ENCODE measurements around the gene APOBEC3G.

The APOBEC3G gene

DNA sequence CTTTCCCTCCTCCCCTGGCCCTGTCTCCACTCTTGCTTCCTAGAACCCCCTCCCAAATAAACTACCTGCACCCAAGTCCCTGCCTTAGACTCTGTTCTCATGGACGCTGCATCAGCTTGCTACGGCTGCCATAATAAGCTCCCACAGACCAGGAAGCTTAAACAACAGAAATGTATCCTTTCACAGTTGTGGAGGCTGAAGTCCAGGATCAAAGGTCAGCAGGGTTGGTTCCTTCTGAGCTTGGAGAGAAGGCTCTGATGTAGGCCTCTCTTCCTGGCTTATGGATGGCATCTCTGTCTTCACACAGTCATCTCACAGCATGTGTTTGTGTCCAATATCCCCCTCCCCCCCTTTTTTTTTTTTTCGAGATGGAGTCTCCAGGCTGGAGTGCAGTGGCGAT, 52.0 kb downstream of the APOBEC3G start:
- no peak for DNase-seq (ENCODE audit: low read depth)
- TF ChIP-seq, protein P1, sequence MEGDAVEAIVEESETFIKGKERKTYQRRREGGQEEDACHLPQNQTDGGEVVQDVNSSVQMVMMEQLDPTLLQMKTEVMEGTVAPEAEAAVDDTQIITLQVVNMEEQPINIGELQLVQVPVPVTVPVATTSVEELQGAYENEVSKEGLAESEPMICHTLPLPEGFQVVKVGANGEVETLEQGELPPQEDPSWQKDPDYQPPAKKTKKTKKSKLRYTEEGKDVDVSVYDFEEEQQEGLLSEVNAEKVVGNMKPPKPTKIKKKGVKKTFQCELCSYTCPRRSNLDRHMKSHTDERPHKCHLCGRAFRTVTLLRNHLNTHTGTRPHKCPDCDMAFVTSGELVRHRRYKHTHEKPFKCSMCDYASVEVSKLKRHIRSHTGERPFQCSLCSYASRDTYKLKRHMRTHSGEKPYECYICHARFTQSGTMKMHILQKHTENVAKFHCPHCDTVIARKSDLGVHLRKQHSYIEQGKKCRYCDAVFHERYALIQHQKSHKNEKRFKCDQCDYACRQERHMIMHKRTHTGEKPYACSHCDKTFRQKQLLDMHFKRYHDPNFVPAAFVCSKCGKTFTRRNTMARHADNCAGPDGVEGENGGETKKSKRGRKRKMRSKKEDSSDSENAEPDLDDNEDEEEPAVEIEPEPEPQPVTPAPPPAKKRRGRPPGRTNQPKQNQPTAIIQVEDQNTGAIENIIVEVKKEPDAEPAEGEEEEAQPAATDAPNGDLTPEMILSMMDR (IDR thresholded peaks at IDR 0.05; ENCODE audit: low read depth, low read length, missing control alignments) = no peak
- no peak overlapping the region for H3K4me3 ChIP-seq (ENCODE audit: low read depth, low read length)

DNA sequence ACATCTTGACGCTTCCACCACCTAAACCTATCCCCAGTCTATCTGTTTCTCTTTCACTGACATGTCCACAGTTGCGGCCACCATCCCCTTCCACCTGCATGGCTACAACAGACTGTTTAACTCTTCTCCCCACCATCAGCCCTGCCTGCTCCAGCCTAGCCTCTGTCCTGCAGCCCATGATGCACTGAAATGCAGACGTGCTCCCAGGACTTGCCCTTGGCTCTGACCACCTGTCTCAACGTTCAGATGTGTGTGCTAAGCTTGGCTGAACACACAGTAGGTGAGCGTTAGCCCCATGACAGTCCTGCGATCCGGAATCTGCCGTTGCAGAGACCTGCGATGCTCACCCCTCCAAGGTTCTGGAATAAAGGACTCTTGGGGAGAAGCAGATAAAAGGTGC, 52.7 kb downstream of the APOBEC3G start:
- no peak for DNase-seq (ENCODE audit: low read depth)
- H3K4me3 ChIP-seq (ENCODE audit: low read depth, low read length) = no peak overlapping the region
- TF ChIP-seq, protein P1 (IDR thresholded peaks at IDR 0.05; ENCODE audit: low read depth, low read length, missing control alignments) = no peak

DNA sequence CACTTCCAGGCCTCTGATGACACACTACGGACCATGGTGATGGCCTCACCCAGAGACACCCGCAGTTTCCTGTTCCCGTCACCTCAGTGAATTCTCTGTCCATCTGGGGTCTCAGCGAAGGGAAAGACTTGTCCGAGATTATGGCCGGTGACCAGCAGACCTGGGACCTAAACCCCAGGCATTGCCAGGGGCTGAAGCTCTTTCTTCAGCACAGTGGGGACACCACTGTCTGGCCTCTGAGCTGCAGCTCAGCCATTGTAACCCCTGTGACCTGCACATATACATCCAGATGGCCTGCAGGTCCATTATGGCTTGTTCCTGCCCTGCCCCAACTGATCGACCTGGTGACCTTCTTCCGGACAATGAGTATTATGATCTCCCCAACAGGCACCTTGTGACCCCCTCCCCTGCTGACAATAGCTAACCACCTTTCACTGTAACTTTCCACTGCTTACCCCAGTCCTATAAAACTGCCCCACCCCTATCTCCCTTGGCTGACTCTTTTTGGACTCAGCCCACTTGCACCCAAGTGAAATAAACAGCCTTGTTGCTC, 53.2 kb downstream of the APOBEC3G start:
- no peak overlapping the region for H3K4me3 ChIP-seq (ENCODE audit: low read depth, low read length)
- TF ChIP-seq, protein P1 (IDR thresholded peaks at IDR 0.05; ENCODE audit: low read depth, low read length, missing control alignments) = no peak
- DNase-seq (ENCODE audit: low read depth) = no peak

DNA sequence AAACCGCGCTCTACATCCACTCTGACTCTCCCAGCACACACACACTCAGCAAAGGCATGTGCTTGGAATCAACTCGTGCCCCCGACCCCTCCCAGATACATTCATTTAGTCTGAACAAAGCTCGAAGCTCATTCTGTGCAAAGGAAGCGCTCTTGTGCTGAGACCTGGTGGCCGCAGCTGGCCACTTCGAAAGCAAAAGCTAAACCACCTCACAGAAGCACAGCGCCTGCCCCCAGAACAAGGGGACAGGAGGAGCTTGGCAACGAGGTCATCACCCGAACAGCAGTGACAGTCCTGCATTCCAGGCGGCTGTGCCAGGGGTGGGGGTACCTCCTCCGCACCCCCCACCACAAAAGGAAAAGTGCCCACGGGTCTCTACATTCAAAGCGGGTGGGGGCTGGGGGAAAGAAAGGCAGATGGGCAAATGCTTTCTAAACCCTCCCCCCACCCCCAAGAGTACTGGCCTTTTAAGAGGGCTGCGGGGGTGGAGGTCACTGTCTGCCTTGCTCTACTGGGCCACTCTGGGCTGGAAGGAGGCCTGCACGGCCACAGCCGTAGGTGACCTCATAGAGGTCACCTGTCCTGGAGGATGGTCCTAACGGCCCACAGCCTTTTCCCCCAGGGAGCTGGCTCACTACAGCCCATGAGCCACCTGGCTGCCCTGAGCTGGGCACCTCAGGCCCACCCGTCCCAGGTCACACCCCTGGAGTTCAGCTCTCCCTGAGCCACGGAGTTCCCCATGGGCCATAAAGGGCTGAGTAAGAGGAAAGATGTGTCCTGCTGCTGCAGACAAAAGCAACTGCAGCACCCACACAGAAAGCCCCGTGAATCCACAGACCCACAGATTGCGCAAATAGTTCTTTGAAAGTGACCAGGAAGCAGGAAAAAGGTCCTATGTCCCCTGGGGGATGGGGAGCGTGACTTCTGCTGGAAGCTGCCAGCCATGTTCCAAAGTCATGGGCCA, 54.1 kb downstream of the APOBEC3G start:
- TF ChIP-seq, protein P1 (IDR thresholded peaks at IDR 0.05; ENCODE audit: low read depth, low read length, missing control alignments) = no peak
- no peak overlapping the region for H3K4me3 ChIP-seq (ENCODE audit: low read depth, low read length)
- DNase-seq (ENCODE audit: low read depth) = no peak

DNA sequence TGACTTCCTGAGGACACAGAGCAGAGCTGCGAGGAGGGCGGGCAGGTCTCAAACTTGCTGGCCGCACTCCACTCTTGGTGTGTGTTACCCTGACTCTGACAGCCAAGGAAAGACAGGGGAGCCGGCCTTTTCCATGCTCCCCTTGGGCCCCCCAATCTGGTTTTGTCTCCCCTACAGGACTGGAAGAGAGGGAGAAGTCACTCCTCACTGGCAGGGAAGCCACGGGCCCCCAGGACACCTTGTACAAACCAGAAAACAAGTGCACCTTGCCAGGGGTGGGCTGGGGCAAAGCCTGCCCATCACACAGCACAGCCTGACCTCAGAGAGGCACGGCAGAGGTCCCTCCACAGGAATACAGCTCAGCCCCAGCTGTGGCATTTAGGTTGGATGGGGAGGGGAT, 55.2 kb downstream of the APOBEC3G start:
- TF ChIP-seq, protein P1 (IDR thresholded peaks at IDR 0.05; ENCODE audit: low read depth, low read length, missing control alignments) = no peak
- no peak overlapping the region for H3K4me3 ChIP-seq (ENCODE audit: low read depth, low read length)
- DNase-seq (ENCODE audit: low read depth) = no peak

DNA sequence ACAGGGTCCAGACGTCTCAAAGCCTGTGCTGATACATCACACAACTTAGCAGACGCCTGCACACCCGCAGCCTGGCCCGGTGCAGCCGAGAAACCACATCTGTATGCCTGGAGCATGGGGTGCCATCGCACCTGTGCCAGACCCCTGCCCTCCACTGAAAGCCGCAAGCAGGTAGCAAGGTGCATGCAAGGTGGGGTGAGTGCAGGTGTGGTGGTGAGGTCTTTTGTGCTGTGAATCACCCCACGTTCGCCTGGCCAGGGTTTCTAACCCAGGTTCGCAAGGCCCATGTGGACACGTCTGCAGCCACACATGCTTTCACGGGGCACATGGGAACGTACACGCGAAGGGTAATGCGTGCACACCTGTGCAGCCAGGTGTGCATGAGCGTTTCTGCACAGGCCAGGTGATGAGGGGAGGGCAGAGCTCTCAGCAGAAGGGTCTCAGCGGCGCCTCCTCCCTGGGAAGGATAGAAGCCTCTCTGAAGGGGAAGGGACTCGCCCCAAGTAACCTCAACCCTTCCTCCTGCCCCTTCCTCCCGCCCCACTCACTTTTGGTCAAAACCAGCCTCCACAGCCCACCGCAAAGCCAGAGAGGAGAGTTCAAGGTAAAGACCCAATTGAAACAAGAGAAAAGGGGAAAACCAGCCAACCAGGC, 55.9 kb downstream of the APOBEC3G start:
- no peak overlapping the region for H3K4me3 ChIP-seq (ENCODE audit: low read depth, low read length)
- TF ChIP-seq, protein P1 (IDR thresholded peaks at IDR 0.05; ENCODE audit: low read depth, low read length, missing control alignments) = no peak
- no peak for DNase-seq (ENCODE audit: low read depth)
